ENCODE data around the gene UPF2. TPM values are rescaled to one million over a fixed set of nuclear protein-coding genes. Genes with fewer than 3 reads are reported as not detected.
A peak's percentile ranks its signal among the peaks of the same experiment; 100 is the strongest.

The UPF2 gene
- total and polyA plus RNA-seq, 2 donors: 20.2 to 31.4 TPM

GRCh38 chr10:11877591-11877905 is 165.1 kb downstream of the UPF2 start:
- DNase-seq (ENCODE audit: extremely low spot score): no peak
- 84% methylated on average over 13 of the region's 13 CpGs for WGBS
- H3K27ac ChIP-seq (ENCODE audit: low read depth): no peak overlapping the region

DNA sequence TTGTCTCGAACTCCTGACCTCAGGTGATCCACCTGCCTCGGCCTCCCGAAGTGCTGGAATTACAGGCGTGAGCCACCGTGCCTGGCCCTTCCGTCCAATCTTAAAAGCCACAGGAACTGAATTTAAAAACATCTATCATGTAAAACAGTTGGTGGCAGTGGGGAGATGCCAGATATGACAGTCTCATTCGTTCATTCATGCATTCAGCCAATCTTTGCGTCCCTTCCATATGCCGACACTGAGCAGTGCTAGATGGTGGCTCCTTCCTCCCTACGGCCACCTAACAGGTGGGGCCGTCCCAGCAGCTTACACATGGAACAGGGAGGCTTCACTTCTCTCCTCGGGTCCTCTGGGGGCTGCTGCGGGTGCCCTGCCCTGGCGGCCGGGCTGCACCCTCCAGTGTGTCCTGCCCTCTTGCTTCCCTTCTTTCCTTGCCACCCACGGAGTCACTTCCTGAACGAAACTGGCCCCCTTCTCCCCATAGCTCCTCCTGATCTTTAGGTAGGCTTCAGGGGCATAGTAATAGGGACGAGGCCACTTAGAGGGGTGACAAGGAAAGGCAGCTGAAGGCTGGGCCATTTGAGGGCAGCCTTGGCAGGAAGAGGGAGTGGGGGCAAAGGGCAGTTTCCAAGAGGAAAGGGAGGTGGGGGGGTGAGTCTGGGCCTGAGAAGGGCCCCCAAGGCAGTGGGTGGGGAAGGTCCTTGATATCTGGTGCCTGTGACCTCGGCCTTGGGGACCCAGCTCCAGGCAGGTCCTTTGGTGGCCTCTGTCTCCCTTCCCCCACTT is 165.6 kb downstream of the UPF2 start:
- Histone ChIP-seq H3K36me3 (ENCODE audit: insufficient read depth) (no peaks in the 10 kb centered on the region), H3K27ac (ENCODE audit: low read depth) (no peak overlapping the region), H3K4me1 (ENCODE audit: insufficient read depth) (no peaks in the 10 kb centered on the region), H3K4me3 (ENCODE audit: low read depth, low read length) (no peak overlapping the region)
- no peak for DNase-seq (ENCODE audit: extremely low spot score)
- WGBS: 93% methylated on average over 19 of the region's 19 CpGs

More at GRCh38 chr10:11877591-11877905, 165.1 kb downstream of the UPF2 start:
- Histone ChIP-seq H3K4me1 (ENCODE audit: insufficient read depth) (no peaks in the 10 kb centered on the region), H3K36me3 (ENCODE audit: insufficient read depth) (no peaks in the 10 kb centered on the region), H3K4me3 (ENCODE audit: low read depth, low read length) (no peak overlapping the region)

GRCh38 chr10:11876324-11876723 is 166.3 kb downstream of the UPF2 start:
- 94% methylated on average over 6 of the region's 6 CpGs for WGBS
- H3K4me1 ChIP-seq (ENCODE audit: insufficient read depth): no peaks in the 10 kb centered on the region
- peak overlapping the region; percentile 13 for H3K27ac ChIP-seq (ENCODE audit: low read depth)
- H3K4me3 ChIP-seq (ENCODE audit: low read depth, low read length): no peak overlapping the region
- DNase-seq (ENCODE audit: extremely low spot score): no peak
- H3K36me3 ChIP-seq (ENCODE audit: insufficient read depth): no peaks in the 10 kb centered on the region

- Histone ChIP-seq H3K36me3 (ENCODE audit: insufficient read depth) (no peaks in the 10 kb centered on the region), H3K27ac (ENCODE audit: low read depth) (peak overlapping the region; percentile 63), H3K4me1 (ENCODE audit: insufficient read depth) (no peaks in the 10 kb centered on the region), H3K4me3 (ENCODE audit: low read depth, low read length) (no peak overlapping the region)
- WGBS: 57% methylated on average over 17 of the region's 17 CpGs
- DNase-seq (ENCODE audit: extremely low spot score): peak; percentile 76
Observed at GRCh38 chr10:11875494-11876281, 166.9 kb downstream of the UPF2 start.

GRCh38 chr10:11874568-11875493 is 167.8 kb downstream of the UPF2 start:
- peak; percentile 74 for DNase-seq (ENCODE audit: extremely low spot score)
- Histone ChIP-seq H3K4me1 (ENCODE audit: insufficient read depth) (no peaks in the 10 kb centered on the region), H3K27ac (ENCODE audit: low read depth) (peak overlapping the region; percentile 63), H3K4me3 (ENCODE audit: low read depth, low read length) (no peak overlapping the region), H3K36me3 (ENCODE audit: insufficient read depth) (no peaks in the 10 kb centered on the region)
- WGBS: 33% methylated on average over 20 of the region's 20 CpGs

- Histone ChIP-seq H3K27ac (ENCODE audit: low read depth) (no peak overlapping the region), H3K36me3 (ENCODE audit: insufficient read depth) (no peaks in the 10 kb centered on the region), H3K4me3 (ENCODE audit: low read depth, low read length) (no peak overlapping the region), H3K4me1 (ENCODE audit: insufficient read depth) (no peaks in the 10 kb centered on the region)
- WGBS: 51% methylated on average over 9 of the region's 9 CpGs
- DNase-seq (ENCODE audit: extremely low spot score): no peak
Observed at GRCh38 chr10:11871466-11871865, 171.1 kb downstream of the UPF2 start.

- WGBS: 92% methylated on average over 7 of the region's 7 CpGs
- DNase-seq (ENCODE audit: extremely low spot score): no peak
- no peaks in the 10 kb centered on the region for H3K4me1 ChIP-seq (ENCODE audit: insufficient read depth)
- H3K36me3 ChIP-seq (ENCODE audit: insufficient read depth): no peaks in the 10 kb centered on the region
- no peak overlapping the region for H3K4me3 ChIP-seq (ENCODE audit: low read depth, low read length)
- no peak overlapping the region for H3K27ac ChIP-seq (ENCODE audit: low read depth)
Observed at GRCh38 chr10:11870900-11871400, 171.7 kb downstream of the UPF2 start.

GRCh38 chr10:11870461-11870780 is 172.2 kb downstream of the UPF2 start:
- WGBS: 63% methylated on average over 8 of the region's 8 CpGs
- Histone ChIP-seq H3K27ac (ENCODE audit: low read depth) (no peak overlapping the region), H3K4me3 (ENCODE audit: low read depth, low read length) (no peak overlapping the region), H3K36me3 (ENCODE audit: insufficient read depth) (no peaks in the 10 kb centered on the region), H3K4me1 (ENCODE audit: insufficient read depth) (no peaks in the 10 kb centered on the region)
- DNase-seq (ENCODE audit: extremely low spot score): no peak

Small RNAs within 50 kb of the gene (small RNA-seq; reads per million reads assigned to genes)
- not detected for gene RNU6-1095P

Other genes with a start within 250 kb of the UPF2 start
- 3.2 TPM for gene PROSER2, start 219.5 kb downstream of the UPF2 start, total RNA-seq
- 6.6 TPM for gene PROSER2, start 219.5 kb downstream of the UPF2 start, polyA plus RNA-seq
- gene DHTKD1, start 26.1 kb upstream of the UPF2 start, total RNA-seq: 25.0 TPM
- gene DHTKD1, start 26.1 kb upstream of the UPF2 start, polyA plus RNA-seq: 12.9 TPM
- gene SEC61A2, start 86.9 kb upstream of the UPF2 start, total RNA-seq: 19.9 TPM
- gene SEC61A2, start 86.9 kb upstream of the UPF2 start, polyA plus RNA-seq: 6.4 TPM
- gene NUDT5, start 153.1 kb upstream of the UPF2 start, total RNA-seq: 37.4 TPM
- gene NUDT5, start 153.1 kb upstream of the UPF2 start, polyA plus RNA-seq: 25.0 TPM
- 83.7 TPM for gene CDC123, start 153.4 kb upstream of the UPF2 start, total RNA-seq
- gene CDC123, start 153.4 kb upstream of the UPF2 start, polyA plus RNA-seq: 57.8 TPM